ENCODE data around the gene TM9SF4. TPM values are rescaled to one million over a fixed set of nuclear protein-coding genes. Genes with fewer than 3 reads are reported as not detected.
A peak's percentile ranks its signal among the peaks of the same experiment; 100 is the strongest.
"Not testable (repeated sequence)": the region's sequence is repeated elsewhere in the genome, so short reads cannot be mapped to it uniquely, and the experiment has no call there.

Gene TM9SF4
- total RNA-seq, 6 experiments from 2014 or later, result 54.8 to 73.9 (median 60.7) TPM

DNA sequence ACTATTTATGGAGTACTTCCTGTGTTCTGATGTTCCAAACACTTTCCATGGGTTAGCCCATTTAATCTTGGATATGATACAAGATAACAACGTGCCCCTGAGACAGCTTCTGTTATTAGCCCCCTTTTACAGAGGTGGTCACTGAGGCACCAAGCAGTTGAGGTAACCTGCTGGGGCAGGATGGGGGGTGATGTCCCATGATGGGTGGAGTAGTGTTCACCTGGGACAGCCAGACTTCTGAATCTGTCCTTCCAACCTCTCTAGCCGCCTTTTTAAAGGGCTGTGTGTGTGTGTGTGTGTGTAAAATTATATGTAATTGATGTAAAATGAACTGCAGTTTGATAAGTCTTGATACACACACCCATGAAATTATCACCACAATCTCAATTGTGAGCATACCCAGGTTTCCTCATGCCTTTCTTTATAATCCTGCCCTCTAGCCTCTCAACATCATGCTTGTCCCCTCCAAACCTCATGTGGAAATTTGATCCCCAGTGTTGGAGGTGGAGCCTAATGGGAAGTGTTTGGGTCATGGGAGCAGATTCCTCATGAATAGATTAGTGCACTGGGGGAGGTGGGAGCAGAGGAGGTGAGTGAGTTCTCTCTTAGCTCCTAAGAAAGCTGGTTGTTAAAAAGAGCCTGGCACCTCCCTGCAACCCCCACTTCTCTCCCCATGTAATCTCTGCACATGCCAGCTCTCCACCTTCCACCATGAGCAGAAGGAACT, 58.8 kb downstream of the TM9SF4 start:
- TF ChIP-seq, protein P1, sequence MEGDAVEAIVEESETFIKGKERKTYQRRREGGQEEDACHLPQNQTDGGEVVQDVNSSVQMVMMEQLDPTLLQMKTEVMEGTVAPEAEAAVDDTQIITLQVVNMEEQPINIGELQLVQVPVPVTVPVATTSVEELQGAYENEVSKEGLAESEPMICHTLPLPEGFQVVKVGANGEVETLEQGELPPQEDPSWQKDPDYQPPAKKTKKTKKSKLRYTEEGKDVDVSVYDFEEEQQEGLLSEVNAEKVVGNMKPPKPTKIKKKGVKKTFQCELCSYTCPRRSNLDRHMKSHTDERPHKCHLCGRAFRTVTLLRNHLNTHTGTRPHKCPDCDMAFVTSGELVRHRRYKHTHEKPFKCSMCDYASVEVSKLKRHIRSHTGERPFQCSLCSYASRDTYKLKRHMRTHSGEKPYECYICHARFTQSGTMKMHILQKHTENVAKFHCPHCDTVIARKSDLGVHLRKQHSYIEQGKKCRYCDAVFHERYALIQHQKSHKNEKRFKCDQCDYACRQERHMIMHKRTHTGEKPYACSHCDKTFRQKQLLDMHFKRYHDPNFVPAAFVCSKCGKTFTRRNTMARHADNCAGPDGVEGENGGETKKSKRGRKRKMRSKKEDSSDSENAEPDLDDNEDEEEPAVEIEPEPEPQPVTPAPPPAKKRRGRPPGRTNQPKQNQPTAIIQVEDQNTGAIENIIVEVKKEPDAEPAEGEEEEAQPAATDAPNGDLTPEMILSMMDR (IDR thresholded peaks at IDR 0.05), result no peak
- peaks cover 3% of the 10 kb centered on the region for H3K27me3 Mint-ChIP-seq (ENCODE audit: insufficient read depth)
- H3K4me1 Mint-ChIP-seq (ENCODE audit: low read depth), result peaks cover 9% of the 10 kb centered on the region
- no peak overlapping the region for H3K27ac Mint-ChIP-seq
- no peaks in the 10 kb centered on the region for H3K9me3 Mint-ChIP-seq
- H3K36me3 Mint-ChIP-seq (ENCODE audit: low read depth), result peaks cover 33% of the 10 kb centered on the region
- no peak overlapping the region for H3K4me3 Mint-ChIP-seq
- DNase-seq, result peak; percentile 3

DNA sequence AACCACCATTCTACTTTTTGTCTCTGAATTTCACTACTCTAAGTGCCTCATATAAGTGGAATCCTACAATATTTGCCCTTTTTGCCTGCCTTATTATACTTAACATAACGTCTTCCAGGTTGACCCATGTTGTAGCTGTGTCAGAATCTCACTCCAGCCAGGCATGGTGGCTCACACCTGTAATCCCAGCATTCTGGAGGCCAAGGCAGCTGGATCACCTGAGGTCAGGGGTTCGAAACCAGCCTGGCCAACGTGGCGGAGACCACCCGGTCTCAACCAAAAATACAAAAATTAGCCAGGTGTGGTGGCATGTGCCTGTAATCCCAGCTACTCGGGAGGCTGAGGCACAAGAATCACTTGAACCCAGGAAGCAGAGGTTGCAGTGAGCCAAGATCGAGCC, 68.2 kb downstream of the TM9SF4 start:
- H3K9me3 Mint-ChIP-seq; DNase-seq; H3K4me1 Mint-ChIP-seq (ENCODE audit: low read depth); H3K4me3 Mint-ChIP-seq; H3K36me3 Mint-ChIP-seq (ENCODE audit: low read depth); H3K27me3 Mint-ChIP-seq (ENCODE audit: insufficient read depth); H3K27ac Mint-ChIP-seq: not testable (repeated sequence)

DNA sequence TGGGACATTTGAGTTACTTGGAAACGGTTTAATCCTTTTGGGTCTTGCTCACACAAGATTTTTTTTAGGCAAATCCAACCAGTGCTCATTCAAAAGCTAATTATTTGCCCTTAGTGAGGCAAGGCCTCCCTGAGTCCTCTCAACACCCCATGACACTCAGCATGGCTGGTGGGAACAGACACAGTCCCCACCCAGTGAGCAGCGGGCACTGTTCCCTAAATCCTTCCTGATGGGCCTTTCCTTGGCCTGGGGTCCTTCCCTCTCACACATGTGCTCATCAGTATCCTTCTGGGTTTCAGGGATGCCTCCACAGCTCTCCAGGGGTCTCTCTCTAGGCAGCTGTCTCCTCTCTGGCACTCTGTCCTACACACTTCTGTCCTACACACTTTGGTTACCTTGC, 70.0 kb downstream of the TM9SF4 start:
- peaks cover 5% of the 10 kb centered on the region; the same call in 1 of the 2 replicates for H3K36me3 Mint-ChIP-seq (ENCODE audit: low read depth)

DNA sequence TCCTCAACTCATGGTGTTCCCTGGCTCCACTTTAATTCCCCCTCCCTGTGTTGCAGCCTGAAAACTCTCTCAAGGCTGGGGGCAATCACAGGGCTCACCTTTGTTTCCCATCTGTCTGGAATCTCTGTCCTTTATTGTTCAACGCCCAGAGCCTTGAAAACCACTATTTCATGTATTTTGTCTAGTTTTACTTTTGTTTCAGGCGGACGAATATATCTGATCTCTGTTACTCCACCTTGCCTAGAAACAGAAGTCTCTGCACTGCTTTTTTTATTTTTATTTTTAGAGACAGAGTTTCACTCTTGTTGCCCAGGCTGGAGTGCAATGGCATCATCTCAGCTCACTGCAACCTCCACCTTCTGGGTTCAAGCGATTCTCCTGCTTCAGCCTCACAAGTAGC, 70.4 kb downstream of the TM9SF4 start:
- H3K9me3 Mint-ChIP-seq, result no peaks in the 10 kb centered on the region
- no peaks in the 10 kb centered on the region for H3K27me3 Mint-ChIP-seq (ENCODE audit: insufficient read depth)
- DNase-seq, result no peak
- H3K36me3 Mint-ChIP-seq (ENCODE audit: low read depth), result peaks cover 5% of the 10 kb centered on the region; the same call in 1 of the 2 replicates
- no peak overlapping the region for H3K27ac Mint-ChIP-seq
- no peaks in the 10 kb centered on the region for H3K4me1 Mint-ChIP-seq (ENCODE audit: low read depth)
- TF ChIP-seq, protein P1 (IDR thresholded peaks at IDR 0.05), result no peak
- no peak overlapping the region for H3K4me3 Mint-ChIP-seq

More for the DNA sequence above, 70.0 kb downstream of the TM9SF4 start:
- TF ChIP-seq, protein P1 (IDR thresholded peaks at IDR 0.05), result no peak
- H3K27ac Mint-ChIP-seq, result no peak overlapping the region
- H3K27me3 Mint-ChIP-seq (ENCODE audit: insufficient read depth), result no peaks in the 10 kb centered on the region
- H3K4me1 Mint-ChIP-seq (ENCODE audit: low read depth), result no peaks in the 10 kb centered on the region
- H3K9me3 Mint-ChIP-seq, result no peaks in the 10 kb centered on the region
- DNase-seq, result no peak
- H3K4me3 Mint-ChIP-seq, result no peak overlapping the region

DNA sequence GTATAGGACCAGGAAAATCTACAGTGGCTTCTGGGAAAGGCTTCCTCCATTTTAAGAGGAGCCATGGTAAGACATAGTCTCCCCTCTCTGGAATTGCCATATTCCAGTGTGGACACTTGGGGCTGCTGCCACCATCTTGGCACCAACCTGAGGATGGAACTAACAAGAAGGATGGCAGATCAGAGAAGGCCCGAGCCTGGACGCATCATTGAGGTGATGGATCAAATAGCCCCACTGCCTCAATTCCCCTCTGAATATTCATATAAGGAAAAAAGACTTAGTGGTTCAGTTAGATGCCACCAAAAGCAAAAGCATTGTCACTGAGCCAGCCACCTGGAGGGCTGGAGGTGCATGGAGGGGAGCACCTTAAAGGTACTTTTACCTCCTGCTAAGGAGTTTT, 72.1 kb downstream of the TM9SF4 start:
- no peaks in the 10 kb centered on the region for H3K4me1 Mint-ChIP-seq (ENCODE audit: low read depth)
- H3K36me3 Mint-ChIP-seq (ENCODE audit: low read depth), result peaks cover 5% of the 10 kb centered on the region; the same call in 1 of the 2 replicates
- DNase-seq, result no peak
- H3K27ac Mint-ChIP-seq, result no peak overlapping the region
- H3K27me3 Mint-ChIP-seq (ENCODE audit: insufficient read depth), result no peaks in the 10 kb centered on the region
- TF ChIP-seq, protein P1 (IDR thresholded peaks at IDR 0.05), result no peak
- H3K9me3 Mint-ChIP-seq, result no peaks in the 10 kb centered on the region
- no peak overlapping the region for H3K4me3 Mint-ChIP-seq

DNA sequence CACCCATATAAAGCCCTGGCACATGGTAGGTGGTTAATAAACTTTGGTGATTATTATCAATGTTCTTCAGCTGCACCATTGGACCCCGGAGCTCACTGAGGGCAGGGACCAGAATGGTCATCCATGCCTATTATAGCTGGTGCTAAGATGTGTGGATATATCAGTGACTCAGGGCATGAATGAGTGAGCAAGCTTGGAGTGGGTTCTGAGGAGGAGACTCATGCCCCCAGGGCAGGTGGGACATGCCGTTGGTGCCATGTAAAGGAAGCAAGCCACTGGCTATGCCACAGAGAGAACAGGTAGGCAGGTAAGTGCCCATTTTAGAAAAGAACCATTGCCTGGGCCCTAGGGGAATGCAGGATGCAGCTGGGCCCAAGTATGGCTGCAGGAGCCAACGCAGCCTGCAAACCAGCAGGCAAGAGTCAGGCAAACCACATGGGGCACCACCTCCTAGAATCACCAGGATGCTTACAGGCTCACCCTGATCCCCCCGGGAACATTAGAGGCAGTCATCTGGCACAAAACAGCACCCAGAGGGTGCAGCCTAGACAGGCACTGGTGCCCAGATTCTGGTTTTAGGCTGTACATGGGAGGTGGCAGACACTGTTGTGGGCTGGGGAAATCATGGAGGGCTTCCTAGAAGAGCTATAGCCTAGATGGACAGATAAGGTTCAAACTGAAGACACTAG, 74.6 kb downstream of the TM9SF4 start:
- TF ChIP-seq, protein P1 (IDR thresholded peaks at IDR 0.05), result no peak
- no peak for DNase-seq
- Mint-ChIP-seq H3K4me3 (no peak overlapping the region), H3K27me3 (ENCODE audit: insufficient read depth) (no peaks in the 10 kb centered on the region; the same call in 1 of the 2 replicates), H3K27ac (no peak overlapping the region), H3K9me3 (no peaks in the 10 kb centered on the region), H3K4me1 (ENCODE audit: low read depth) (no peaks in the 10 kb centered on the region), H3K36me3 (ENCODE audit: low read depth) (no peaks in the 10 kb centered on the region)

Measured in HFFc6 (cell line).